ENCODE data around the gene FAM227A. TPM values are rescaled to one million over a fixed set of nuclear protein-coding genes. Genes with fewer than 3 reads are reported as not detected.

The FAM227A gene
- 0.59 TPM for polyA plus RNA-seq (2012; ENCODE audit: insufficient read length, low read depth)

DNA sequence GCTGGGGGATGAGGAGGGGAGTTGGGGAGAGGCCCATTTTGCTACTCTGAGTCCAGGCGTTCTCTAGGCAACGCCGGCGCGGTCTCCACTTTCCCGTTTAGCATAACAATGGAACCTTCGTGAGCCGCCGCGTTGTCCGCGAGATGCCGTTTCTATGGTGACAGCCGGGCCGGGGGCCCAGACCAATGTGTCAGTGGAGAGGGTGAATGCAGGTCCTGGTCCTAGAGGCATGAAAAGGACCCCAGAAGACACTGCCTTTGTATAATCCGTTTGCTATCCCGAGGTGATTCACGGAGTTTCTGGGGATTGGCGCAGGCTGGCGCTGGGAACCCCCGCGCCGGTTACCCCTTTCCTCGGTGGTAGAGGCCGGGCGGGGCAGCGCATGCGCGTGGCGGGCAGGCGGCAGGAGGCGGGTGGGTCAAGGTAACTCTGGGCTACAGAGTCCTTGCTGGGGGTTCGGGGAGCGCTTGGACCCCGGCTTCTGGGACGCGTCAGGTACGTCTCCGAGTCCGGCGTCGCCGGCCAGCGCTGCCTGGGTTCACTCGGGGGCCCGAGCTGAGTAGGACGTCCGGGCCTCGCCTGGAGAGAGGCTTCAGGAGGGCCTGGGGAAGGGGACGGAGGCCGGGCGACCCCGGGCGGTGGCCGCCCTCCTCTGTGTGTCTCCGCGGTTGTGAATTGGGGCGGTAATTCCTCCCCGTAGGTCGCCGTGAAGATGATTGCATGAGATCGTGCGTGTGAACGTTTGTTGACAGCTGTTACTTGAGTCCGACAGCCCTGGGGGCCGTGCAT, at the start of gene FAM227A, which contains the start of gene CBY1:
Gene FAM227A (minus strand): TSS at position 137 of the 789 bp plus-strand sequence. CDS start 6,224 bp downstream, outside the sequence.
Gene CBY1 (plus strand): TSS at position 383 of the 789 bp plus-strand sequence. CDS start 11,417 bp downstream, outside the sequence.
- peak; percentile 31; the same call in 1 of the 2 replicates for TF ChIP-seq TAF1 (IDR thresholded peaks at IDR 0.05; ENCODE audit: borderline replicate concordance, insufficient read depth, low read length)
- peak; percentile 15 for TF ChIP-seq FOXP2 (optimal IDR thresholded peaks at IDR 0.05; ENCODE audit: borderline replicate concordance, extremely low read depth, extremely low read length, insufficient read depth)
- TF ChIP-seq, protein P1, sequence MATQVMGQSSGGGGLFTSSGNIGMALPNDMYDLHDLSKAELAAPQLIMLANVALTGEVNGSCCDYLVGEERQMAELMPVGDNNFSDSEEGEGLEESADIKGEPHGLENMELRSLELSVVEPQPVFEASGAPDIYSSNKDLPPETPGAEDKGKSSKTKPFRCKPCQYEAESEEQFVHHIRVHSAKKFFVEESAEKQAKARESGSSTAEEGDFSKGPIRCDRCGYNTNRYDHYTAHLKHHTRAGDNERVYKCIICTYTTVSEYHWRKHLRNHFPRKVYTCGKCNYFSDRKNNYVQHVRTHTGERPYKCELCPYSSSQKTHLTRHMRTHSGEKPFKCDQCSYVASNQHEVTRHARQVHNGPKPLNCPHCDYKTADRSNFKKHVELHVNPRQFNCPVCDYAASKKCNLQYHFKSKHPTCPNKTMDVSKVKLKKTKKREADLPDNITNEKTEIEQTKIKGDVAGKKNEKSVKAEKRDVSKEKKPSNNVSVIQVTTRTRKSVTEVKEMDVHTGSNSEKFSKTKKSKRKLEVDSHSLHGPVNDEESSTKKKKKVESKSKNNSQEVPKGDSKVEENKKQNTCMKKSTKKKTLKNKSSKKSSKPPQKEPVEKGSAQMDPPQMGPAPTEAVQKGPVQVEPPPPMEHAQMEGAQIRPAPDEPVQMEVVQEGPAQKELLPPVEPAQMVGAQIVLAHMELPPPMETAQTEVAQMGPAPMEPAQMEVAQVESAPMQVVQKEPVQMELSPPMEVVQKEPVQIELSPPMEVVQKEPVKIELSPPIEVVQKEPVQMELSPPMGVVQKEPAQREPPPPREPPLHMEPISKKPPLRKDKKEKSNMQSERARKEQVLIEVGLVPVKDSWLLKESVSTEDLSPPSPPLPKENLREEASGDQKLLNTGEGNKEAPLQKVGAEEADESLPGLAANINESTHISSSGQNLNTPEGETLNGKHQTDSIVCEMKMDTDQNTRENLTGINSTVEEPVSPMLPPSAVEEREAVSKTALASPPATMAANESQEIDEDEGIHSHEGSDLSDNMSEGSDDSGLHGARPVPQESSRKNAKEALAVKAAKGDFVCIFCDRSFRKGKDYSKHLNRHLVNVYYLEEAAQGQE (IDR thresholded peaks at IDR 0.05; ENCODE audit: insufficient read depth in 1 of 2, low read depth in 2 of 2, low read length in 2 of 2), result no peak
- TF ChIP-seq POLR2AphosphoS5 (IDR thresholded peaks at IDR 0.05; ENCODE audit: low read depth, low read length), result peak; percentile 44; the same call in 1 of the 2 replicates
- TF ChIP-seq SIN3A (IDR thresholded peaks at IDR 0.05; ENCODE audit: borderline replicate concordance, insufficient read depth, low read length), result no peak

DNA sequence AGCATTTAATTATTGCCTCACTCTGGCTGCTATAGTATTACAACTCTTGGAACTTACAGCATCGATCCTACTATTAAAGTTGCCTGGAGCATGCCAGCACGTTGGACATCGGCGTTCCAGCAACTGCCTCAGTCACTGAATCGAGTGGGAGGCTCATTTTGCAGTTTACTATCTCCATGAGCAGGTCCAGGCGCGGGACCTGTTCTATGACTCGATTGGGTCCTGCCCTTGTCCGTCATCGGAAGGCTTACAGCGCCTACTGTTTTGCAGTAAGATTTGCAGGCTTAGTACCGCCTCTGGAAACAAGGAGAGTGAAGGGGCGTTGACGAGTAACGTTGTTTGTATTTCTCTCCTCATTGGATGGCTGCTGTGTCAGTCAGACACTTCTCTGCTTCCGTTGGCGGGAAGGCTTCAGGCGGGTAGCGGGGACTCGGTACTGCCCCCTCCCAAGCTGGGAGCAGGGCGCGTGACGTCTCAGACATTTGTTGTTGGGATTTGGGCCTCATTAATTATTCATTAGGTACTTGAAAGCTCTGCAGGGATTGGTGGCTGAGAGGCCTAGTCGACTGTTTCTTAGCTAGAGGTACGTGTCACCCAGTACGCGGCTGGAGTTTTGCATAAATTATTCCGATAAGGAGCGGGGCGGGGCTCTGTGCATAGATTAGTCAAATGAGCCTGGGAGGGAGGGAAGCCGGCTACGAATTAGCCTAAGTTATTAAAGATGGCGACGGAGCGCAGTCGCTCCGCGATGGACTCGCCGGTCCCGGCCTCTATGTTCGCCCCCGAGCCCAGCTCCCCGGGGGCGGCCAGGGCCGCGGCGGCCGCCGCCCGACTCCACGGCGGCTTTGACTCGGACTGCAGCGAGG, 49.3 kb upstream of the FAM227A start, which contains the start of gene GTPBP1:
Gene GTPBP1 (plus strand): TSS at position 710 of the 866 bp plus-strand sequence. CDS start 12 bp downstream, at position 722.
- TF ChIP-seq SIN3A (IDR thresholded peaks at IDR 0.05; ENCODE audit: borderline replicate concordance, insufficient read depth, low read length), result 0 out of 2 replicates have a peak, but pooled peaks have one; percentile 88
- TF ChIP-seq TAF1 (IDR thresholded peaks at IDR 0.05; ENCODE audit: borderline replicate concordance, insufficient read depth, low read length), result peak; percentile 81; the same call in 1 of the 2 replicates
- TF ChIP-seq POLR2AphosphoS5 (IDR thresholded peaks at IDR 0.05; ENCODE audit: low read depth, low read length), result peak; percentile 72
- peak; percentile 68 for TF ChIP-seq FOXP2 (optimal IDR thresholded peaks at IDR 0.05; ENCODE audit: borderline replicate concordance, extremely low read depth, extremely low read length, insufficient read depth)
- TF ChIP-seq, protein P1 (IDR thresholded peaks at IDR 0.05; ENCODE audit: insufficient read depth in 1 of 2, low read depth in 2 of 2, low read length in 2 of 2), result peak in 1 of 2 experiments; percentile 16; a peak in 1 of 4 replicates

DNA sequence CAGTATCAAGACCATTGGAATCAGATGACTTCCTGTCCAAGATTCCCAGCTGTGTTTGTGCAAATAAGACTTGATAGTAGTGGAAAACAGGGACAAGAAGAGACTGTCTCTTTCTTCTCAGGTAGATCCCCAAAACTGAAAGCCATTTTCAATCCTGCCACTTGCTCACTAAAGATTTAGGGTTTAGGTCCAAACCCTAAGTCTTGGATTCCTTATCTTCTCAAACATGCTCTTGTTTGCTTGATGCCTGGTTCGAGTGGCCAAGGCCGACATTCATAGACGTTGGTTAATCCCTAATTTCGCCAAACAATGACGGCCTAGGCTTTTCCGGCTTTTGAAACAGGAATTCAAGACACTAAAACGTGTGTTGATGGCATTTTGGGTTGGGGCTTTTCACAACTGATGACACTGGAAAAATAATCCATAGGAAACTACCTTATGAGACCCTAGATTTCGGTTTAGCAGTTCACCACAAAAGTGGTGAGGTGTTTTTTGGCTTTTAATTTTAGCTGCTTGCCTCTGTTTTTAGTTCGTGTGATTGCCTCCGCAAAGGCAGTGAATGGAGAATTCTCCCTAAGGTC, 48.6 kb upstream of the FAM227A start:
- TF ChIP-seq FOXP2 (optimal IDR thresholded peaks at IDR 0.05; ENCODE audit: borderline replicate concordance, extremely low read depth, extremely low read length, insufficient read depth) (no peak), TAF1 (IDR thresholded peaks at IDR 0.05; ENCODE audit: borderline replicate concordance, insufficient read depth, low read length) (no peak)

DNA sequence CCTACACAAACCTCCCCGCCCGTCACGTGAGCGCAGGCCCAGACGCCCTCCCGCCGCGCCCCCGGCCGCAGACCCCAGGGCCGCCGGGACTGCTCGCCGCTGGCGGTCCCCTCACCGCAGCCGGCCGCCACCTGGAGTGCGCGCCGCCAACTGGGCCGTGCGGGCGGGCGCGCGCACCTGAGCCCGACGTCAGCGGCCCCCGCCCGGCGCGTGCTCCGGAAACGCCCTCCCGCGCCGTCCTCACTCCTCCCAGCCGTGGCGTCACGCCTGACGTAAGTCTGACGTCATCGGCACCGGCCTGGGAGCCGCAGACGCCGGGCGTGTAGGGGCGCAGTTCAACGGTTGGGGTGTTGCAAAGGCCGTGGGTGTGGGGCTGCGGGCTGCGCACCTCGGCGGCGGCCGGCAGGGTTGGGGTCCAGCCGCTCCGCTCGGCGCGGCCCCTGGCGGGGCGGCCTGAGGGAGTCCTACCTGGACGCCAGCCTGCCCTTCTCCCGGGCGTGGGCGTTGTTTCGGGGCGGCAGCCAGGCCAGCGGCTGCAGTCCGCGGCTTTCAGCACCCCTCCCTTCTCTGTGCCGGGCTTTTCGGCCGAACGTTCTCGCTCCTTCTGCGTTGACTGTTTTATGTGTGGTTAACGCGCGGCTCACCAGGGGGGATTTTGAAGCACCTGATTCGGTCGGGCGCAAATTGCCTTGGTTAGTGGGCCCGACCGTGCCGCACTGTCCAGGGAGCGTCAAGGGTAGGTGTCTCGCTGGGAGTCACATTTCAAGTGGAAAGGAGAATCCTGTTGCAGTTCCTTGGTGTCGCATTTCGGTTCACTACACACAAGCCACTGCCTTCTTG, 44.8 kb upstream of the FAM227A start, which contains the start of gene JOSD1:
Gene JOSD1 (minus strand): TSS at position 155 of the 840 bp plus-strand sequence. CDS start 956 bp downstream, outside the sequence.
- TF ChIP-seq, protein P1 (IDR thresholded peaks at IDR 0.05; ENCODE audit: insufficient read depth in 1 of 2, low read depth in 2 of 2, low read length in 2 of 2), result 0 out of 4 replicates have a peak, but pooled peaks of 1 of the 2 experiments have one; percentile 2
- TF ChIP-seq POLR2AphosphoS5 (IDR thresholded peaks at IDR 0.05; ENCODE audit: low read depth, low read length) (peak; percentile 89), FOXP2 (optimal IDR thresholded peaks at IDR 0.05; ENCODE audit: borderline replicate concordance, extremely low read depth, extremely low read length, insufficient read depth) (peak; percentile 95), TAF1 (IDR thresholded peaks at IDR 0.05; ENCODE audit: borderline replicate concordance, insufficient read depth, low read length) (peak; percentile 63; the same call in 1 of the 2 replicates), SIN3A (IDR thresholded peaks at IDR 0.05; ENCODE audit: borderline replicate concordance, insufficient read depth, low read length) (no peak)
